HFF-Myc (cell line): ENCODE measurements around the gene USP3.

Source experiments
- DNase-seq: peaks from one replicate; pipeline ENCODE4 v3.0.0-alpha.2; 2011; ENCODE audit warnings: low read depth; ENCODE audit errors: extremely low read depth
- H3K4me3 ChIP-seq: replicated peaks from 2 replicates; pipeline ENCODE4 v1.5.1; 2011; ENCODE audit warnings: low read depth, mild to moderate bottlenecking, control low read depth, low read length
- TF ChIP-seq, protein P1 (sequence below): IDR thresholded peaks from 2 replicates; pipeline ENCODE4 v1.5.1; 2012; ENCODE audit warnings: mild to moderate bottlenecking, low read depth, low read length, control low read depth; ENCODE audit errors: missing control alignments

Gene USP3

DNA sequence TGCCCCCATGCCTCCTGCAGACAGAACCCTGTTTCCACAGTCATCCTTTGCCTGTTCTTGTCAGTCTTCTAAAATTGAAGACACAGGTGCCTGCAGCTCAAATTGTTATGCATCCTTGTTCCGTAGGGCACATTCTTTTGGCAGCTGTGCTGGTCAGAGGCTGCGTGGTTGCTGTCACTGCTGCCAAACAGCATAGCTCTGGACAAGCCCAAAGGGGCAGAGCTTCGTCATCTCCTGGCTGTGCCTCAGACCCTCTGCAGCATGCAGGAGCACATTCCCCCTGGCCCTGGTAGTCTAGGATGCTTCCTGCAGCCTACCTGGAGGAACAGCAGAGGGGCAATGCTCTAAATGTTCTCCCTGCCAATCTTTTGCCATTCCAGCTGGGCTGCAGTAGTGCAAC, 90.7 kb downstream of the USP3 start:
- DNase-seq = no peak
- TF ChIP-seq, protein P1, sequence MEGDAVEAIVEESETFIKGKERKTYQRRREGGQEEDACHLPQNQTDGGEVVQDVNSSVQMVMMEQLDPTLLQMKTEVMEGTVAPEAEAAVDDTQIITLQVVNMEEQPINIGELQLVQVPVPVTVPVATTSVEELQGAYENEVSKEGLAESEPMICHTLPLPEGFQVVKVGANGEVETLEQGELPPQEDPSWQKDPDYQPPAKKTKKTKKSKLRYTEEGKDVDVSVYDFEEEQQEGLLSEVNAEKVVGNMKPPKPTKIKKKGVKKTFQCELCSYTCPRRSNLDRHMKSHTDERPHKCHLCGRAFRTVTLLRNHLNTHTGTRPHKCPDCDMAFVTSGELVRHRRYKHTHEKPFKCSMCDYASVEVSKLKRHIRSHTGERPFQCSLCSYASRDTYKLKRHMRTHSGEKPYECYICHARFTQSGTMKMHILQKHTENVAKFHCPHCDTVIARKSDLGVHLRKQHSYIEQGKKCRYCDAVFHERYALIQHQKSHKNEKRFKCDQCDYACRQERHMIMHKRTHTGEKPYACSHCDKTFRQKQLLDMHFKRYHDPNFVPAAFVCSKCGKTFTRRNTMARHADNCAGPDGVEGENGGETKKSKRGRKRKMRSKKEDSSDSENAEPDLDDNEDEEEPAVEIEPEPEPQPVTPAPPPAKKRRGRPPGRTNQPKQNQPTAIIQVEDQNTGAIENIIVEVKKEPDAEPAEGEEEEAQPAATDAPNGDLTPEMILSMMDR = no peak
- H3K4me3 ChIP-seq = no peak overlapping the region

DNA sequence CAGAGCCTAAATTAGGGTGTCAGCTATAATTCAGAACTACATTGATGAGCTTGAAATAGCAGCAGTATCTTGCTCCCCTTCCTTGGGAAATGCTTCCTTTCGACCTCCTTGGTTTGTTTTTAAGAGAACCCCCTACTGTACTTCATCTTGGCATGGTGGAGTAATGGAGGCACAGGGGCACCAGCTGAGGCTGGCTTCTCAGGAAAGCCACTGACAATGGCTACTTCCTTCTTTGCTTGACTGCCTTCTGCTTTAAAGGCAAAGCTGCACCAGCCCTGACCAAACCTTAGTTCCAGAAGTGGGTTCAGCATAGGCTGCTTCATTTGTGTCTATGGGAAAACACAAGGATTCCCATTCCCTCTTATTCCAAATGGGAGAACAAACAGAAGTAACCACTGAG, 91.3 kb downstream of the USP3 start:
- TF ChIP-seq, protein P1 = no peak
- no peak overlapping the region for H3K4me3 ChIP-seq
- no peak for DNase-seq

DNA sequence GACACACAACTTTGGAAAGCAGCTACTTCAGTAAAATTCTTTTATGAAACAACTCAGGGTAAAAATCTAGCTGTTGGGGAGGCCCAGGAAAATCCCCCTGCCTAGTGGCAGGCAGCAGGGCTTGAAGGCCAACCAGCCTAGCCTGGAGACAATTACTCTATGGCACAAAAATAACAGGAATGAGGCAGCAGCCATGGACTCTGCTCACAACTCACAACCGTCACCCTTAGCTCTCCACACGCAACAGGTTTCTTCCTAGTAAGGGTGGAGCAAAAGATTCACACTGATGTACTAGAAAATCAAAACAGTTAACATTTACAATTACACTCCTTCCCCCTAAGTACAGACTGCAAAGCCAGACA, 92.3 kb downstream of the USP3 start:
- no peak for DNase-seq
- H3K4me3 ChIP-seq = no peak overlapping the region
- TF ChIP-seq, protein P1 = no peak

DNA sequence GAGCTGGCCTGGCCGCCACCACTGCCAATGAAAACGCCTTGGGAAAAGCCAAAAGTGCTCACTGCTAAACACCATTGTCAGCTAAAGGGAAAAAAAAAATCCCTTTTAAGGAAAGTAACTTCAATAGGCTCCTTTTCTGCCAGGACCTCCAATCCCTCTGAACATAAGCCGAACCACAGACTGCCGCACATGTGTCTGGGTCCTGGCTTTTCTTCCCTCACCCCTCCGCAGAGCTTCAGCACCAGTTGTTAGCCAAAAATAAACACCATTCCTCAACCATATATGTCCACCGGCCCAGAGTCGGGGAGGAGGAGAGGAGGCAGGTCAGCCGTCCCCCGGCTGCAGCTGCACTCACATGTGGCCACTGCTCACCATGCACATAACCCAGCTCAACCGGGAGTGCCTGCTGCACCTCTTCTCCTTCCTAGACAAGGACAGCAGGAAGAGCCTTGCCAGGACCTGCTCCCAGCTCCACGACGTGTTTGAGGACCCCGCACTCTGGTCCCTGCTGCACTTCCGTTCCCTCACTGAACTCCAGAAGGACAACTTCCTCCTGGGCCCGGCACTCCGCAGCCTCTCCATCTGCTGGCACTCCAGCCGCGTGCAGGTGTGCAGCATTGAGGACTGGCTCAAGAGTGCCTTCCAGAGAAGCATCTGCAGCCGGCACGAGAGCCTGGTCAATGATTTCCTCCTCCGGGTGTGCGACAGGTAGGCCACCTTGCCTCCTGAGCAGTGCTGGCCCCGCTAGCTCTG, 92.8 kb downstream of the USP3 start, which contains the start of gene FBXL22:
Gene FBXL22, plus strand, starts transcription at position 350 of the 753 bp plus-strand sequence. Its CDS starts 6 bp downstream, at position 356.
- TF ChIP-seq, protein P1 = no peak
- DNase-seq = peak; percentile 35
- no peak within 1 kb of the TSS for H3K4me3 ChIP-seq

DNA sequence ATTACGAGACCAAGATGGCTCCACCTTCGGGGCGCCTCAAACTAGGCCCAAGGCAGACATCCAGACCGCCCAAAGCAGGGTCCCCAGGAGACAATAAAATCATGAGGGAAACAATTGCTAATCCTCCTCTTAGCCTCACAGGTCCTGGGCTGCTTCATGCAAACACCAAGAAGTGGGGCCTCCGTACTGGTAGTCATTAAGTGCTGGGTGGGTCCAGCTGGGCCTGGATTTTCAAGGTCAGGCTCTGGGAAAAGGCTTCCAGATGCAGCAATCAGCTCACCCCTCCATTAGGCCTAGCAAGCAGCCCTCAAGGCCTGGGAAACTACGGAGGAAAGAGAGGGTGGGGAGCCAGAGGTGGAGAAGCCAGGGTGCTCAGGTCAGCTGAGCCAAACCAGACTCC, 93.4 kb downstream of the USP3 start:
- TF ChIP-seq, protein P1 = no peak
- DNase-seq = no peak
- H3K4me3 ChIP-seq = no peak overlapping the region

DNA sequence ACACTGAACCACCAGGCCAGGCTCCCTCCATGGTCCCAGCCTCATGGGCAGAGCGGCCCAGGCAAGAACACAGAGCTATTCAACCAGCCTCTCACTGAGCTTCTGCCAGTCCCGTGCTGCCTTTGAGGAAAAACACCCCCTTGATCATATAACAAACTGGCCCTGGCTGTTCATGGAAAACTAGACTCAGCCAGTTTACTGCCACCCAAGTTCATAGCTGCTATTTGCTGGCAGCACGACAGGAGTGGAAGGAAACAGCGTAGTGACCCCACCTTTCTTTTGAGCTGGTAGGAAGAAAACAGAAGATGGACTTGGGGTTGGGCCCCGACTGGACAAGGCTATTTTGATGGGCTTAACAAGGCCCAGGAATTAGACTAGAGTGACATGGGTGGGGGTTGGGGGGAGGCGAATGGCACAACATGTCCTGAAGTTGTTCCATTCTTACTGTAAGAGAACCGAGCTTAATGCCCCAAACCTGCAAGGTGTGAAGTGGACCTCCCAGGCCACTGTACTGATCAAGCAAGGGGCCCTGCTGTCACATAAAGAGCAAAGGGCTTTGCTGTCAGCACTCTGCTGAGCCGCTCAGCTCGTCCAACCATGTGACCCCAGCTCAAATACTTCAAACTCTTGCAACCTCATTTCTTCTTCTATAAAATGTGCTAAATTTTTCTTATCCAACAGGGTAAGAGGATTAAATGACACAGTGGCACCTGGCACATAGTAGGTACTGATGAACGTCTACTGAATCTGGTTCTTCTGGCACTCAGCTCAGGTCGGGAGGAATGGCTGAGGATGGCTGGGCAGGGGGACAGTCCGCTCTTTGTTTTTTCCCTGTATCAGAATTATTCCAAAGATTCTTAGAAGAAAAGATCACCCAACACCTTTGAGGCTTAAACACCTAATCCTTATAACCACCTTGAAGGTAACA, 94.3 kb downstream of the USP3 start:
- TF ChIP-seq, protein P1 = no peak
- no peak overlapping the region for H3K4me3 ChIP-seq
- no peak for DNase-seq
